Bronchial epithelial cell (primary cell): Measurements from ENCODE around the gene SPOCD1. TPM values are rescaled to one million over a fixed set of nuclear protein-coding genes. Genes with fewer than 3 reads are reported as not detected.

Source experiments
- DNase-seq: peaks from one replicate; pipeline ENCODE4 v3.0.0-alpha.2; 2010; ENCODE audit warnings: low read depth
- FAIRE-seq: peaks from 2 replicates; lab custom pipeline; 2011; peaks lifted over from hg19 to GRCh38; lab: Jason Lieb, UNC
- H3K27me3 ChIP-seq: 2 replicates; pipeline ENCODE4 v1.5.1; 2011; ENCODE audit warnings: low read length; ENCODE audit not compliant: control insufficient read depth, insufficient read depth
- H3K36me3 ChIP-seq: 2 replicates; pipeline ENCODE4 v1.5.1; 2011; ENCODE audit warnings: low read length; ENCODE audit not compliant: control insufficient read depth, insufficient read depth
- H3K4me3 ChIP-seq: 2 replicates; pipeline ENCODE4 v1.5.1; 2011; ENCODE audit warnings: mild to moderate bottlenecking, low read depth, low read length, control low read depth
- CTCF ChIP-seq: IDR thresholded peaks from 2 replicates; pipeline ENCODE4 v1.5.1; 2011; ENCODE audit warnings: mild to moderate bottlenecking, moderate library complexity, low read length, control low read depth, inconsistent platforms; ENCODE audit not compliant: insufficient read depth, severe bottlenecking
- total RNA-seq: library from RNA; depleted of rRNA; stranded (reverse); fragments of >200 nt; gene quantifications from 2 replicates; pipeline ENCODE4 v1.2.1, GENCODE V29; 2014

SPOCD1 gene
- total RNA-seq, 1 donor from 2014 or later: 1.1 TPM

GRCh38 chr1:31754397-31754796, 61.4 kb downstream of the SPOCD1 start:
- no peak overlapping the region for H3K4me3 ChIP-seq
- no peak for DNase-seq
- no peaks in the 10 kb centered on the region for H3K27me3 ChIP-seq
- no peaks in the 10 kb centered on the region for H3K36me3 ChIP-seq
- FAIRE-seq: no peak
- TF ChIP-seq CTCF: no peak

GRCh38 chr1:31753707-31754349, 62.0 kb downstream of the SPOCD1 start:
- no peaks in the 10 kb centered on the region for H3K36me3 ChIP-seq
- no peaks in the 10 kb centered on the region for H3K27me3 ChIP-seq
- peak; percentile 47 for DNase-seq
- H3K4me3 ChIP-seq: no peak overlapping the region
- TF ChIP-seq CTCF: no peak
- no peak for FAIRE-seq

GRCh38 chr1:31752952-31753475, 62.8 kb downstream of the SPOCD1 start:
- no peaks in the 10 kb centered on the region for H3K27me3 ChIP-seq
- H3K4me3 ChIP-seq: no peak overlapping the region
- TF ChIP-seq CTCF: no peak
- H3K36me3 ChIP-seq: no peaks in the 10 kb centered on the region
- FAIRE-seq: no peak
- no peak for DNase-seq

- FAIRE-seq: no peak
- DNase-seq: no peak
- Histone ChIP-seq H3K36me3 (no peaks in the 10 kb centered on the region), H3K4me3 (no peak overlapping the region), H3K27me3 (no peaks in the 10 kb centered on the region)
- no peak for TF ChIP-seq CTCF
Observed at GRCh38 chr1:31752258-31752657, 63.6 kb downstream of the SPOCD1 start.

- DNase-seq (no peak), FAIRE-seq (no peak)
- H3K27me3 ChIP-seq: no peaks in the 10 kb centered on the region
- H3K4me3 ChIP-seq: no peak overlapping the region
- no peaks in the 10 kb centered on the region for H3K36me3 ChIP-seq
- no peak for TF ChIP-seq CTCF
Observed at GRCh38 chr1:31751822-31752241, 64.0 kb downstream of the SPOCD1 start.

GRCh38 chr1:31750858-31751510, 64.8 kb downstream of the SPOCD1 start:
- no peak for DNase-seq
- FAIRE-seq: no peak
- Histone ChIP-seq H3K36me3 (no peaks in the 10 kb centered on the region), H3K27me3 (no peaks in the 10 kb centered on the region), H3K4me3 (no peak overlapping the region)
- no peak for TF ChIP-seq CTCF
